Keratinocyte (primary cell): ENCODE data around the gene PIAS1. TPM values are rescaled to one million over a fixed set of nuclear protein-coding genes. Genes with fewer than 3 reads are reported as not detected.
"Not testable (repeated sequence)": the region's sequence is repeated elsewhere in the genome, so short reads cannot be mapped to it uniquely, and the experiment has no call there.

ENCODE experiments used
- DNase-seq: peaks from one replicate; pipeline ENCODE4 v3.0.0-alpha.2; 2011; ENCODE audit warnings: low read depth, missing footprints, low spot score
- FAIRE-seq: peaks from 2 replicates; lab custom pipeline; 2011; peaks lifted over from hg19 to GRCh38; lab: Jason Lieb, UNC
- H2AFZ ChIP-seq: 2 replicates; pipeline ENCODE4 v1.6.0; 2012; ENCODE audit warnings: low read length, control low read depth, inconsistent platforms; ENCODE audit not compliant: control insufficient read depth
- H3K27ac ChIP-seq: 2 replicates; pipeline ENCODE4 v1.5.1; 2011; ENCODE audit warnings: low read length; ENCODE audit not compliant: control insufficient read depth, insufficient read depth
- H3K27me3 ChIP-seq: 3 replicates; pipeline ENCODE4 v1.6.0; 2011; ENCODE audit warnings: low read length; ENCODE audit not compliant: control insufficient read depth, insufficient read depth; ENCODE audit errors: extremely low read depth
- H3K36me3 ChIP-seq, 2 experiments: 2 replicates in 1 of 2; 3 replicates in 1 of 2; pipeline ENCODE4 v1.5.1; 2011; ENCODE audit warnings: low read length in 2 of 2, mild to moderate bottlenecking in 1 of 2; ENCODE audit not compliant: control insufficient read depth in 2 of 2, insufficient read depth in 2 of 2; ENCODE audit errors: extremely low read depth in 1 of 2
- H3K4me1 ChIP-seq: 3 replicates; pipeline ENCODE4 v1.5.1; 2011; ENCODE audit warnings: low read length; ENCODE audit not compliant: control insufficient read depth, insufficient read depth; ENCODE audit errors: extremely low read depth
- H3K4me2 ChIP-seq: 3 replicates; pipeline ENCODE4 v1.6.0; 2011; ENCODE audit warnings: low read depth, low read length; ENCODE audit not compliant: control insufficient read depth, insufficient read depth; ENCODE audit errors: extremely low read depth
- H3K4me3 ChIP-seq, 3 experiments: fragments of 200-600 bp in 1 of 3; sonication (generic) in 1 of 3; 2 replicates in 2 of 3; 3 replicates in 1 of 3; pipeline ENCODE4 v1.5.1; 2011 to 2016; ENCODE audit warnings: low read length in 3 of 3, mild to moderate bottlenecking in 3 of 3, control low read depth in 2 of 3, inconsistent platforms in 1 of 3, low read depth in 1 of 3, mixed read lengths in 1 of 3, mixed run types in 1 of 3, moderate library complexity in 1 of 3; ENCODE audit not compliant: control insufficient read depth in 2 of 3, insufficient read depth in 2 of 3; ENCODE audit errors: extremely low read depth in 1 of 3
- H3K79me2 ChIP-seq: 2 replicates; pipeline ENCODE4 v1.6.0; 2012; ENCODE audit warnings: low read length; ENCODE audit not compliant: control insufficient read depth, insufficient read depth
- H3K9ac ChIP-seq: 3 replicates; pipeline ENCODE4 v1.6.0; 2011; ENCODE audit warnings: low read length; ENCODE audit not compliant: control insufficient read depth, insufficient read depth; ENCODE audit errors: extremely low read depth
- H3K9me1 ChIP-seq: 3 replicates; pipeline ENCODE4 v1.6.0; 2011; ENCODE audit warnings: low read length; ENCODE audit not compliant: control insufficient read depth, insufficient read depth; ENCODE audit errors: extremely low read depth
- H3K9me3 ChIP-seq: 2 replicates; pipeline ENCODE4 v1.5.1; 2012; ENCODE audit warnings: low read depth, low read length; ENCODE audit not compliant: control insufficient read depth
- H4K20me1 ChIP-seq: 3 replicates; pipeline ENCODE4 v1.6.0; 2011; ENCODE audit warnings: low read length; ENCODE audit not compliant: control insufficient read depth, insufficient read depth; ENCODE audit errors: extremely low read depth
- CTCF ChIP-seq, 3 experiments: IDR thresholded peaks in 1 of 3; conservative IDR thresholded peaks in 1 of 3; optimal IDR thresholded peaks in 1 of 3; 2 replicates in 2 of 3; 3 replicates in 1 of 3; pipeline versions ENCODE3 to v1.5.1; 2011; ENCODE audit warnings: low read length in 3 of 3, mild to moderate bottlenecking in 3 of 3, moderate library complexity in 2 of 3, control low read depth in 1 of 3, inconsistent platforms in 1 of 3; ENCODE audit not compliant: insufficient read depth in 2 of 3; ENCODE audit errors: extremely low read depth in 1 of 3
- EZH2 ChIP-seq: IDR thresholded peaks from one replicate; pipeline ENCODE4 v1.6.1; 2012; ENCODE audit warnings: inconsistent platforms, mild to moderate bottlenecking, low read length, moderate library complexity
- dilution Hi-C: fragments of 300-500 bp; cut with MboI; formaldehyde crosslinking; loops from one replicate; pipeline ENCODE4 v1.7.0; 2020; ENCODE audit warnings: low sequenced_read_pairs; ENCODE audit not compliant: extremely low pct_ligation_motif_present
- polyA plus RNA-seq, 5 experiments: library from polyadenylated mRNA; depleted of rRNA in 3 of 5; stranded (reverse) in 3 of 5; stranded (forward) in 1 of 5; unstranded in 1 of 5; fragments of >200 nt; gene quantifications; 1 replicate in 1 of 5; 2 replicates in 3 of 5; 3 replicates in 1 of 5; pipeline versions ENCODE4 v1.2.1 to v1.2.3, GENCODE V29; 2011 to 2012; ENCODE audit warnings: missing spikeins in 2 of 5, low read depth in 1 of 5, low replicate concordance in 1 of 5

Gene PIAS1
- polyA plus RNA-seq, 1 donor (not counting 4 experiments of a cell fraction or from before 2014, with no cell fraction given) = 58.2 TPM

DNA sequence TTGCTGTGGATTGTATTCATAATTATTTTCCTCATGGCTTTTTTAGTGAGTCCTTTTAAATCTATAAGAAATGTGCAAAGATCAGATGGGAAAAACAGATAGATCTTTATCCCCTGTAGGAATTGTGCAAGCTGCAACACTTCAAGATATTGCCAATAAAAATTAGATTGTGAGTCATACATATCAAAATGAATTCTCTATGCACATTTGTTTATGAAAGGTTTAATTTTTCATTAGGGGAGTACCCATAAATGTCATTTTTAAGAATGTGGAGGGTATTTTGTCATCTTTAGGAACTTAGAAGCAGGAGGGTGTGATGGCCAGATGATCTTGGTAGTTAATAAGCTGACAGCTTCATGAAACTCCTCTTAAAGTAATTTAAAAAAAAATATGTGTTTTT lies 2.9 kb downstream of the PIAS1 start:
- Histone ChIP-seq H3K9me3 (no peaks in the 10 kb centered on the region), H3K4me1 (peaks cover 26% of the 10 kb centered on the region)
- DNase-seq = no peak

GRCh38 chr15:68057758-68058157 lies 3.6 kb downstream of the PIAS1 start:
- no peak overlapping the region for H2AFZ ChIP-seq
- peak overlapping the region; percentile 20 for H3K4me2 ChIP-seq
- H3K36me3 ChIP-seq = peaks cover 0 to 2% of the 10 kb centered on the region in 2 experiments
- DNase-seq (no peak), FAIRE-seq (peak; percentile 17)
- no peak overlapping the region for H3K9ac ChIP-seq
- peaks cover 26% of the 10 kb centered on the region for H3K4me1 ChIP-seq
- no peaks in the 10 kb centered on the region for H3K9me3 ChIP-seq
- no peaks in the 10 kb centered on the region for H3K27me3 ChIP-seq
- H3K9me1 ChIP-seq = no peaks in the 10 kb centered on the region
- dilution Hi-C loops = no loop called here
- peak overlapping the region in 1 of 3 experiments; percentile 35 for H3K4me3 ChIP-seq
- no peak overlapping the region for H3K27ac ChIP-seq
- H3K79me2 ChIP-seq = peaks cover 86% of the 10 kb centered on the region
- peaks cover 4% of the 10 kb centered on the region for H4K20me1 ChIP-seq
- TF ChIP-seq EZH2 = no peak
- no peak for TF ChIP-seq CTCF (optimal IDR thresholded peaks at IDR 0.05 in 1 of 3, IDR thresholded peaks at IDR 0.05 in 1 of 3, conservative IDR thresholded peaks at IDR 0.05 in 1 of 3; ENCODE audit: extremely low read depth in 1 of 3, insufficient read depth in 2 of 3, low read length in 3 of 3)

More for the DNA sequence above, 2.9 kb downstream of the PIAS1 start:
- Histone ChIP-seq H3K79me2 (peaks cover 78% of the 10 kb centered on the region), H3K27me3 (no peaks in the 10 kb centered on the region), H4K20me1 (peaks cover 4% of the 10 kb centered on the region), H3K27ac (no peak overlapping the region), H3K4me2 (peak overlapping the region; percentile 35), H3K36me3 (peaks cover 0 to 2% of the 10 kb centered on the region in 2 experiments), H3K9ac (no peak overlapping the region), H3K9me1 (no peaks in the 10 kb centered on the region), H2AFZ (no peak overlapping the region), H3K4me3 (peak overlapping the region in 1 of 3 experiments; percentile 95)
- no peak for TF ChIP-seq CTCF (optimal IDR thresholded peaks at IDR 0.05 in 1 of 3, IDR thresholded peaks at IDR 0.05 in 1 of 3, conservative IDR thresholded peaks at IDR 0.05 in 1 of 3; ENCODE audit: extremely low read depth in 1 of 3, insufficient read depth in 2 of 3, low read length in 3 of 3)
- TF ChIP-seq EZH2 = no peak
- no peak for FAIRE-seq
- dilution Hi-C loops = no loop called here

DNA sequence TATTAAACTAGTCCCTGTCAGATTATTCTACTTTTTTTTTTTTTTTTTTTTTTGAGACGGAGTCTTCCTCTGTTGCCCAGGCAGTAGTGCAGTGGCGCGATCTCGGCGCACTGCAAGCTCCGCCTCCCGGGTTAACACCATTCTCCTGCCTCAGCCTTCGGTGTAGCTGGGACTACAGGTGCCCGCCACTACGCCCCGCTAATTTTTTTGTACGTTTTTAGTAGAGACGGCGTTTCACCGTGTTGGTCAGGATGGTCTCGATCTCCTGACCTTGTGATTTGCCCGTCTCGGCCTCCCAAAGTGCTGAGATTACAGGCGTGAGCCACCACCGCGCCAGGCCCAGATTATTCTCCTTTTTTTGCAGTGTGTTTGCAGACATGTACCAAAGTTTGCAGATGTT lies 4.9 kb downstream of the PIAS1 start:
- H3K9me1 ChIP-seq, H3K27ac ChIP-seq, FAIRE-seq, H3K27me3 ChIP-seq, H3K4me2 ChIP-seq, H2AFZ ChIP-seq, H3K9me3 ChIP-seq, H4K20me1 ChIP-seq, dilution Hi-C loops, H3K4me3 ChIP-seq, H3K36me3 ChIP-seq, H3K9ac ChIP-seq, DNase-seq: not testable (repeated sequence)
- Histone ChIP-seq H3K79me2 (peaks cover 97% of the 10 kb centered on the region), H3K4me1 (peaks cover 21% of the 10 kb centered on the region)
